Measurements from ENCODE around the gene TEX48.

TEX48 gene

GRCh38 chr9:114616684-114617520, 65.1 kb downstream of the TEX48 start:
- no peak for DNase-seq

All from NCI-H226 (cell line).